Endothelial cell of umbilical vein (primary cell): ENCODE results near the gene ERBB2. TPM values are rescaled to one million over a fixed set of nuclear protein-coding genes. Genes with fewer than 3 reads are reported as not detected.
"Not testable (repeated sequence)": the region's sequence is repeated elsewhere in the genome, so short reads cannot be mapped to it uniquely, and the experiment has no call there.

Source experiments
- BruUV-seq: library from RNA; stranded (reverse); fragments of 400-500 nt; replicated peaks from 2 replicates; lab custom pipeline; 2021; lab: Mats Ljungman, UMichigan
- CTCF ChIA-PET: fragments of 300-600, 350-600 bp; sonication (Branson Sonifier 250); formaldehyde crosslinking; loops from one replicate; lab custom pipeline; 2021; ENCODE audit warnings: antibody characterized with exemption, inconsistent platforms; lab: Charles Lee
- POLR2A ChIA-PET: fragments of 300-600, 350-600 bp; sonication (Branson Sonifier 250); formaldehyde crosslinking; loops from one replicate; lab custom pipeline; 2021; ENCODE audit warnings: antibody characterized with exemption, inconsistent platforms; lab: Charles Lee
- DNase-seq: peaks from one replicate; pipeline ENCODE4 v3.0.0-alpha.2; 2011; ENCODE audit warnings: low read depth, low spot score
- FAIRE-seq: peaks from 2 replicates; lab custom pipeline; 2011; peaks lifted over from hg19 to GRCh38; lab: Jason Lieb, UNC
- H2AFZ ChIP-seq: 2 replicates; pipeline ENCODE4 v1.6.0; 2012; ENCODE audit warnings: low read depth, low read length, control low read depth, inconsistent platforms
- H3K27ac ChIP-seq: 2 replicates; pipeline ENCODE4 v1.5.1; 2011; ENCODE audit warnings: low read depth, mild to moderate bottlenecking, control low read depth, low read length, moderate library complexity; ENCODE audit not compliant: insufficient read depth
- H3K27me3 ChIP-seq, 2 experiments: 2 replicates each; pipeline versions ENCODE4 v1.6.0 to v1.6.1; 2011; ENCODE audit warnings: low read length in 2 of 2, mixed read lengths in 1 of 2; ENCODE audit not compliant: control insufficient read depth in 2 of 2, insufficient read depth in 2 of 2
- H3K36me3 ChIP-seq, 2 experiments: 2 replicates in 1 of 2; 3 replicates in 1 of 2; pipeline ENCODE4 v1.5.1; 2011; ENCODE audit warnings: low read length in 2 of 2, mild to moderate bottlenecking in 1 of 2, moderate library complexity in 1 of 2; ENCODE audit not compliant: control insufficient read depth in 2 of 2, insufficient read depth in 2 of 2; ENCODE audit errors: extremely low read depth in 1 of 2
- H3K4me1 ChIP-seq: 3 replicates; pipeline ENCODE4 v1.5.1; 2011; ENCODE audit warnings: mild to moderate bottlenecking, low read length; ENCODE audit not compliant: control insufficient read depth, insufficient read depth; ENCODE audit errors: extremely low read depth
- H3K4me2 ChIP-seq: 2 replicates; pipeline ENCODE4 v1.6.1; 2011; ENCODE audit warnings: low read length, control low read depth, mixed read lengths; ENCODE audit not compliant: insufficient read depth
- H3K4me3 ChIP-seq, 3 experiments: fragments of 200-600 bp in 1 of 3; sonication (generic), shearing (Covaris generic) in 1 of 3; replicated peaks in 1 of 3; 2 replicates each; pipeline ENCODE4 v1.5.1; 2011 to 2016; ENCODE audit warnings: control low read depth in 3 of 3, low read length in 3 of 3, mild to moderate bottlenecking in 2 of 3, inconsistent platforms in 1 of 3, low read depth in 1 of 3, moderate library complexity in 1 of 3; ENCODE audit not compliant: insufficient read depth in 1 of 3
- H3K79me2 ChIP-seq: 2 replicates; pipeline ENCODE4 v1.6.0; 2012; ENCODE audit warnings: low read length, inconsistent platforms; ENCODE audit not compliant: control insufficient read depth, insufficient read depth
- H3K9ac ChIP-seq: replicated peaks from 2 replicates; pipeline ENCODE3; 2011; ENCODE audit warnings: low read length, control low read depth; ENCODE audit not compliant: insufficient read depth; ENCODE audit errors: extremely low read depth
- H3K9me1 ChIP-seq: replicated peaks from 3 replicates; pipeline ENCODE4 v1.6.0; 2011; ENCODE audit warnings: mild to moderate bottlenecking, low read length; ENCODE audit not compliant: control insufficient read depth, insufficient read depth; ENCODE audit errors: extremely low read depth
- H3K9me3 ChIP-seq: replicated peaks from 2 replicates; pipeline ENCODE4 v1.5.1; 2012; ENCODE audit warnings: low read length, inconsistent platforms; ENCODE audit not compliant: control insufficient read depth, insufficient read depth
- H4K20me1 ChIP-seq: replicated peaks from 2 replicates; pipeline ENCODE3; 2011; ENCODE audit warnings: mild to moderate bottlenecking, low read length; ENCODE audit not compliant: control insufficient read depth, insufficient read depth; ENCODE audit errors: extremely low read depth
- CTCF ChIP-seq, 2 donors: IDR thresholded peaks; 1 replicate in 1 of 2; 2 replicates in 1 of 2; pipeline ENCODE4 v1.5.1; 2011; ENCODE audit warnings: low read length in 2 of 2, mild to moderate bottlenecking in 2 of 2, moderate library complexity in 2 of 2, control low read depth in 1 of 2, inconsistent platforms in 1 of 2, low read depth in 1 of 2; ENCODE audit not compliant: insufficient read depth in 1 of 2; ENCODE audit errors: extremely low read depth in 1 of 2
- EZH2 ChIP-seq: IDR thresholded peaks from 2 replicates; pipeline ENCODE4 v1.6.1; 2012; ENCODE audit warnings: borderline replicate concordance, low read depth, mild to moderate bottlenecking, moderate library complexity, low read length, inconsistent platforms; ENCODE audit not compliant: severe bottlenecking
- FOS ChIP-seq: IDR thresholded peaks from 2 replicates; pipeline ENCODE4 v1.6.1; 2011; ENCODE audit warnings: mild to moderate bottlenecking, low read length, moderate library complexity, borderline replicate concordance; ENCODE audit not compliant: insufficient read depth
- GATA2 ChIP-seq: IDR thresholded peaks from 2 replicates; pipeline ENCODE4 v1.7.0; 2011; ENCODE audit warnings: low read depth, mild to moderate bottlenecking, moderate library complexity, mixed read lengths, low read length; ENCODE audit not compliant: insufficient read length, insufficient read depth
- JUN ChIP-seq: IDR thresholded peaks from 2 replicates; pipeline ENCODE4 v1.6.1; 2011; ENCODE audit warnings: borderline replicate concordance, low read depth; ENCODE audit not compliant: insufficient read length, insufficient read depth
- MAX ChIP-seq: IDR thresholded peaks from 2 replicates; pipeline ENCODE4 v1.6.1; 2011; ENCODE audit not compliant: insufficient read depth, insufficient read length
- MYC ChIP-seq: IDR thresholded peaks from one replicate; pipeline ENCODE4 v1.6.1; 2011; ENCODE audit warnings: mild to moderate bottlenecking, low read depth, low read length
- POLR2A ChIP-seq: IDR thresholded peaks from 2 replicates; pipeline ENCODE4 v1.6.1; 2012; ENCODE audit warnings: low read depth, mild to moderate bottlenecking, control low read depth, low read length
- POLR2AphosphoS5 ChIP-seq: IDR thresholded peaks from 2 replicates; pipeline ENCODE4 v1.6.1; 2012; ENCODE audit warnings: low read depth, mild to moderate bottlenecking, control low read depth, low read length, moderate library complexity; ENCODE audit not compliant: insufficient read depth
- dilution Hi-C: fragments of 300-500 bp; cut with MboI; formaldehyde crosslinking; loops from one replicate; pipeline ENCODE4 v1.15.0; 2019; ENCODE audit warnings: low sequenced_read_pairs; ENCODE audit not compliant: extremely low pct_ligation_motif_present
- intact Hi-C: fragments of 100-400 bp; cut with micrococcal nuclease; formaldehyde crosslinking; loops from one replicate; pipeline ENCODE4 v1.10.0; 2022
- polyA plus RNA-seq, 4 experiments: library from polyadenylated mRNA; depleted of rRNA in 3 of 4; stranded (reverse) in 3 of 4; unstranded in 1 of 4; fragments of >200 nt; gene quantifications; 2 replicates each; pipeline versions ENCODE4 v1.2.1 to v1.2.3, GENCODE V29; 2011 to 2012; ENCODE audit warnings: missing spikeins in 1 of 4
- total RNA-seq: library from RNA; stranded (reverse); gene quantifications from 2 replicates; pipeline ENCODE4 v1.2.3, GENCODE V29; 2021

ERBB2 gene
- total and polyA plus RNA-seq, 2 donors (not counting 3 experiments of a cell fraction or from before 2014, with no cell fraction given) = 20.6 to 32.9 TPM

- CTCF ChIA-PET = interaction anchor here (1.0 to 1.4 kb wide), 4 partner anchors 20 to 90 kb away, joined by 3 to 5 read pairs (median 3); partner anchors contain the start of gene MIEN1
Measured at GRCh38 chr17:39709998-39710964, 10.4 kb downstream of the ERBB2 start.

GRCh38 chr17:39711071-39711470, 11.2 kb downstream of the ERBB2 start:
- H3K36me3 ChIP-seq, dilution Hi-C loops: not testable (repeated sequence)
- CTCF ChIA-PET = interaction anchor here (1.0 to 1.4 kb wide), 4 partner anchors 19 to 91 kb away, joined by 3 to 5 read pairs (median 3); partner anchors contain the start of gene MIEN1

More at GRCh38 chr17:39709998-39710964, 10.4 kb downstream of the ERBB2 start:
- TF ChIP-seq GATA2 (no peak), EZH2 (no peak), MYC (no peak), MAX (no peak), FOS (no peak), POLR2AphosphoS5 (no peak), POLR2A (no peak), JUN (no peak), CTCF (IDR thresholded peaks at IDR 0.05; ENCODE audit: extremely low read depth in 1 of 2, insufficient read depth in 1 of 2, low read depth in 1 of 2, low read length in 2 of 2) (no peak)
- H3K4me3 ChIP-seq = no peak overlapping the region
- POLR2A ChIA-PET = no interaction called here
- H2AFZ ChIP-seq = no peak overlapping the region
- dilution Hi-C loops (no loop called here), intact Hi-C loops (no loop called here)
- no peak overlapping the region for H3K4me2 ChIP-seq
- H4K20me1 ChIP-seq = no peaks in the 10 kb centered on the region
- no TSS peak for BruUV-seq
- H3K9me3 ChIP-seq = no peaks in the 10 kb centered on the region
- H3K27ac ChIP-seq = no peak overlapping the region
- peaks cover 0 to 3% of the 10 kb centered on the region in 2 experiments for H3K36me3 ChIP-seq
- no peaks in the 10 kb centered on the region for H3K9me1 ChIP-seq
- peaks cover 4% of the 10 kb centered on the region for H3K4me1 ChIP-seq
- DNase-seq (no peak), FAIRE-seq (no peak)
- no peak overlapping the region for H3K9ac ChIP-seq
- no peaks in the 10 kb centered on the region for H3K79me2 ChIP-seq
- H3K27me3 ChIP-seq = no peaks in the 10 kb centered on the region

More at GRCh38 chr17:39711071-39711470, 11.2 kb downstream of the ERBB2 start:
- H3K27me3 ChIP-seq, H3K27ac ChIP-seq, H3K9me3 ChIP-seq, DNase-seq, H4K20me1 ChIP-seq, H3K4me1 ChIP-seq, H2AFZ ChIP-seq, FAIRE-seq, H3K79me2 ChIP-seq, H3K4me3 ChIP-seq, H3K9me1 ChIP-seq, H3K9ac ChIP-seq, POLR2A ChIA-PET, intact Hi-C loops, H3K4me2 ChIP-seq, BruUV-seq: not testable (repeated sequence)
